Hypothalamus (tissue), 51 donors: Measurements from ENCODE around the gene PTPRN2.
"Not testable (repeated sequence)": the region's sequence is repeated elsewhere in the genome, so short reads cannot be mapped to it uniquely, and the experiment has no call there.

Experiments used
- DNase-seq, 51 donors: peaks; one replicate each; lab custom pipeline; 2025; lab: John Stamatoyannopoulos, UW

Gene PTPRN2

DNA sequence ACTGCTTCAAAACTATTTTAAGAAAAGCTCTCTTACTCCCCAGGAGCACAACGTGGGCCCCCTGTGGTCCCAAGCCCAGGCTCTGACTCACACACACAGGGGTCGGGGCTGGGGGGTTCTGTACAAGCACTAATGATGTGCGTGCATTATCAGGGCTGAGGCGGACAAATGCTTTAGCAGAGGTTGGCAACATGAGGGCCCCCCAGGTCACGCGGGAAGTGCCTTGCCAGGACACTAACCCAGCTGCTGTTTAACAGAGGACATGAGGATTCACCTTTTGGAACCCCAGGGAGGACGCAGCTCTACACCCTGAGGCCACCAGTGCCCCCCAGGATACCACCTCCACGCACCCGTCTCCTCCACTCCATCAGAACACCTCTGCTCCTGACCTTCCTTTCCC lies 908.0 kb downstream of the PTPRN2 start:
- DNase-seq = no peak

DNA sequence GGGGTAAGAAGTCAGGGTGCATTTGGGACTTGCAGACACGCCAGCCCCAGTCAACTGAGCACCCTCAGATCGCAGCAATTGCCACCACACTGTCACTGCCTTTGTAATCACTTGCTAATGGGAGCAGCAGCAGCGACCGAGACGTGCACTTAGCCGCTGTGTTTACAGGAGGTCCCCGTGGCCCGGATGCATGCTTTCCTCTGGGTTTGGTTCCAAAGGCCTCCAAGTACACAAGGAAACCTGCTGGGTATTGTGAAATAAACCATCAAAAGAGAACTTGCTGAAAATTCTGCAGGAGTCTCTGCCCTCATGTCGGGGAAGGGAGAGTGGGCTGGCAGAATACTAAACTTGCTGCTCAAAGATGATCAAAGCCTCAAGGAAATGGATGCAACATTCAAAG lies 909.1 kb downstream of the PTPRN2 start:
- peak in 1 of 51 donors; percentile 27 for DNase-seq

DNA sequence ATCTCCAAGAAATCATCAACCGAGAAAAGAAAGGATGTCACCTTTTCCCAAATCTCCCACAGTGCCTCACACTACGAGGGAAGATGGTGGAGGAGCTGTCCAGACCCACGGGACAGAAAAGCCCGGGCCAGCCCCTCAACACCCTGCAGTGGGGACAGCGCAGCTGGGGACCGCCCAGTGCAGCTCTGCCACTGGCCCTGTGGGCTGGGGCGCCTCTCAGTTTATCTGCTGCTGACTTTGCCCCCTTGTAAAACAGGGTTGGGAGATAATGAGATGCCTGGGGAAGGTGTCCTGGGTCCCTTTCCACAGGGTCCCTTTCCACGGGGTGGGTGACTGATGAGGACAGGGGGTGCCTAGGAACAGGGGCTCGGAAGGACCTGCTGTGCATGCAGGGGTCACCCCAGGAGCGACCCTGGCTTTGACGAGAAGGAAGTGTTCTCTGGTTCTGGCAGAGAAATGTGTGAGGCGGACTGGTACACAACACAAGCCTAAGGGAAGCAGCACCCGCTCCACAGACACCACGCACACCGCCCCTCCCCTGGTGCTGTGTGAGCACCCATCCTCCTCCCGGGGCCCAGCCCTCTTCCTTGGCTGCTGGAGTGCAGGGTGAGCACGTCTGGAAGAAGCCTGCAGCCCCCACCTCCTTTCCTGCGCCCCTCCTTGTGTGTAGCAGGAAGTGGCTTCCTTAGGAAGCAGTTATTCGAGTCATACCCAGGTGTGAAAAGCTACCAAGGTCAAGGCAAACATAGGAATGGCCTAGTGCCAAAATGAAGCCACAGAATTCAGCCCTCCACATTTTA lies 911.0 kb downstream of the PTPRN2 start:
- no peak for DNase-seq

DNA sequence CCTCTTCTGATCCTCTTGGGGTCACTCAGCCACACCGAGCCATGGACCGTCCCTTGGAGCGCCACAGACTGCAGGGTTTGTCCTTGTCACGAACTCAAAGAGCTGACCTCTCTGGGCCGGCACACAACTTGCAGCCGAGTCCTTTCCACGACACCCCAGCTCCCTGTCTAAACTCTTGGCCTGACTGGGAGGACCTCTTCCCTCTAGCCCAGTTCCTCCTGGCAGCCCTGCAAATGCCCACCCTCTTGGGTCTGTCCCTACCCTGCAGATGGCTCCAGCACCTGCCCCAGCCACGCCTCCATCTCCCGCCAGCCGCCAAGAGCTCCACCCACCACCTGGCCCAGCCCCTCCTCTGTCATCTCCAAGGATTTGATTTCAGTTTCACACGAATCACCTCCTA lies 911.6 kb downstream of the PTPRN2 start:
- no peak for DNase-seq

DNA sequence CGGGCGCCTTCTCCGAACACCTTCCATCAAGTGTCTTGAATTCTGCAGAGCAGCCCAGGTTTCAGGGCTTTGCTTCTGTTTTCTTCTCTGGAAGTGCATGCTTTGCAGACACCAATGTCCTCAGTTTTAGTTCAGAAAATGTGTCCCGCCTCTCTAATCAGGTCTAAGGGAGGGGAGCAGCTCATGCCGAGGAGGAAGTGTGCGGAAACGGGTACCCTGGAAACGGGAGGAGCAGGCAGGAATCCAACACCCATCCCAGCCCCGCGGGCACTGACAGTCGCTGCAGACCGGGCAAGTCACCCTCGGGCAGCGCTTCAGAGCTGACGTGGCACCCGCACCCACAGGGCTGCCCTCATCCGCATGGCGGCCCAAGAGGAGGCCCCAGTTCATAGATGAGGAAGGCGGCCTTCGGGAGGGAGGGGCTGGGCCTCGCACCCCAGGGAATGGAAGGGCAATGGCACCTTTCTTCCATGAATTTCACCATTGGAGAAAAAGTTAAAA lies 912.1 kb downstream of the PTPRN2 start:
- peak in 1 of 51 donors; percentile 40 for DNase-seq

DNA sequence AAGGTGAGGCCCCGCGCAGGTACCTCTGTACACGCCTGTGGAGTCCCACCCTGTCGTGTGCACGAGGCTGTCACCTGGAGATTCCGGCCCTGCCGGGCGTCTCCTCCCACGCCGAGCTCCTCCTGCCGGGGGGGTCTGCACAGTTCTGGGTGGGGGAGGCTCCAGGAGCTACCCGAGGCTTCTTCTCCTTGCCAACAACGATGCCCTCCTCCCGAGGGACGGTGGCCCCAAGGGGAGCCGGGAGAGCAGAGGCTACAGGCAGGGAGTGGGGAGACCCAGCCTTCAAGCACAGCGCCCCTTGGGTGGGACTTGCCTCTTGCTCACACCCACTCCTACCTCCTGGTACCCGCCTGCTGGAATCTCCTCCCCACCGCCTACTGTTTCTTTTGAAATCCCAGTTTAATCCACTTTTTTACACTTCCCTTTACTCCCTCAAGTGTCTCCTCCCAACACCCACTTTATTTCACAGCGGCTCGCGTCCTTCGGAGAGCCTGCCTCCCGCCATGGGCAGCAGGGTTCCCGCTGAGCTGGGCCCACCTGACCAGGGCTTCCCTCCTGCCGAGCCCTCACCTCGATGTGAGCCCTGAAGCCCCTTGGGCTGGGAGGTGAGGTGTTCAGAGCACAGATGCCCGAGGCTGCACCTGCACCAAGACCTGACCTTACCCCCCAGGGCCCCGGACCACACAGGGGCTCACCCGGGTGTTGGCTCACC lies 912.8 kb downstream of the PTPRN2 start:
- DNase-seq = no peak

DNA sequence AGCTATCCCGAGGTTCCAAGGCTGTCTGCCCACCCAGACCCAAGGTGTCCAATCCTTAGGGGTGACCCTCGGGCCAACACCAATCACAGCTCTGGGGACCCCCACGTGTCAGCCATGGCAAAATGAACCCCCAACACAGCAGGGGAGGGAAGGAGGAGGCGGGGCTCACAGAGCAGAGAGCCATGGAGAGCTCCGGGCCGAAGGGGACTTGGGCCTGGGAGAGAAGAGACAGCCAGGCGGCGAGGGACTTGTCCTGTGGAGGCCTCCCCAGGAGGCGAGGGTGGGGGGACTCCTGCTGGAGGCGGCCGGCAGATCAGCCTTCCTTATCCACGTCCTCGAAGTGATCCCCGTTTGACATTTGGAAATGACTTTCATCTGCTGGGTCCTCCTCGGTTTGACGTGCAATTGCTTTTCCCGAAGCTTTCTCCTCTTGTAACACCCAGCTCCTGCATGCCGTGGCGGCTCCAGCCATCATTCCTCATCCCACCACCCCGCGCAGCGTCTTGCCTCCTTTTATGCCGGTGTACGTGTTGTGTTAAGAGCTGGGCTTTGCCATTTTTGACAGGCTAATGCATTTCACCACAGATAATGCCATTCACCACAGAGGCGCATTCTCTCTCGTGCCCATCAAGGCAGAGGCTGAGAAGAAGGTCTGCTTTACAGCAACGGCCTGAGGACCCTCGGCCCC lies 913.5 kb downstream of the PTPRN2 start:
- DNase-seq = no peak

DNA sequence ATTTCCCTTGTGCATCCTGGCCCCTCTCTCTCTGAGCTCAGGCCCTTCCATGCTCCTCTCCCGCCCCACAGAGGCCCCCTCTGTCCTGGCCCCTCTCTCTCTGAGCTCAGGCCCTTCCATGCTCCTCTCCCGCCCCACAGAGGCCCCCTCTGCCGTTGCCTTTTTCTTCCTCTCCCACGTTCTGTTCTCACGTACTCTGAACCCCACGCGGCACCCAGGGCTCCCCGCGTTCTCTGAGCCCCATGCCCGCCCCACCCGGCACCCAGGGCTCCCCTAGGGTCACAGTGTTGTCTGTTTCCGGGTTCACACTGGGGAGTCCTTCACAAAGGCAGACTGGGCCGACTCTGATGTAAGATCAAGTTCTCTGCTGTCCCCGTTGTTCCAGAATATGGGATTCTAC lies 914.0 kb downstream of the PTPRN2 start:
- DNase-seq = no peak

DNA sequence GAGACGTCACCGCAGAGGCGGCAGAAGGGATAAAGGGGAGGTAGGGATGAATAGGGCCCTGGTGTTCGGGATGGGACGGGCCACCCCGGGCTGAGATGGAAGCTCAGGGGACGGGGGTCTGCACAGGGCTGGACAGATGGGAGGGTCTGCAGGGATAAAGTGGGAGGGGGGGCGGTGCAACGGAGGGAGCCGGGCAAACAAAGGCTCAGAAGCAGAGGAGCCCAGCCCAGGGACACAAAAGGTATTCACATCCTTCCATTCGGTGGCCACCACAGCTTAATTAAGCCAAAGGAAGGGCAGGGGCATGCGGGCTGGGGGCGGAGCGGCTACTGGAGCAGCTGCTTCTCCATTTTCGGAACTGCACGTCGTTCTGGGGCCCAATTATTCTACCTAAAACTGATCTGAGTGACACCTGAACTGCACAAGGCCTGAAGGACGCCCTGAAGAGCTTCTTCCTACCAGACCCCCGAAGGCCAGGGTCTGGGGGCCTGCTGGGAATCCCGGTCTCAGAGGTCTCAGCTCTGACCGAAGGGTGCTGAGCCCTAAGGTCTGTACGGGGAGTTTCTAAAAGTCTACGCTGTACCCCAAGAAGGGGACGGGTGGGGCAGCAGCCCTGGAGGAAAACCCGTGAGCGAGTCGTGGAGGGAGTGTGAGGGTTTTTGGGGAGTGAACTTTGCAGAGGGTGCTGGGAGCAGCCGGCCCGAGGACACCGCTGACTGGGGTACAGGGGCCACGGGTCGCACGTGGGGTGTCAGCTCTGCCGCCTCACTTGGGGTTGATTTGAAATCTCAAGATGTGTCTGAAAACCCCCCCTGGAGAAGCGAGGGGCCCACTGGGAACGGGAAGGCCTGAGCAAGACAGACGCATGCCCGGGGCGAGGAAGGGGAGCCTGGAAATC lies 916.0 kb downstream of the PTPRN2 start:
- DNase-seq = no peak

DNA sequence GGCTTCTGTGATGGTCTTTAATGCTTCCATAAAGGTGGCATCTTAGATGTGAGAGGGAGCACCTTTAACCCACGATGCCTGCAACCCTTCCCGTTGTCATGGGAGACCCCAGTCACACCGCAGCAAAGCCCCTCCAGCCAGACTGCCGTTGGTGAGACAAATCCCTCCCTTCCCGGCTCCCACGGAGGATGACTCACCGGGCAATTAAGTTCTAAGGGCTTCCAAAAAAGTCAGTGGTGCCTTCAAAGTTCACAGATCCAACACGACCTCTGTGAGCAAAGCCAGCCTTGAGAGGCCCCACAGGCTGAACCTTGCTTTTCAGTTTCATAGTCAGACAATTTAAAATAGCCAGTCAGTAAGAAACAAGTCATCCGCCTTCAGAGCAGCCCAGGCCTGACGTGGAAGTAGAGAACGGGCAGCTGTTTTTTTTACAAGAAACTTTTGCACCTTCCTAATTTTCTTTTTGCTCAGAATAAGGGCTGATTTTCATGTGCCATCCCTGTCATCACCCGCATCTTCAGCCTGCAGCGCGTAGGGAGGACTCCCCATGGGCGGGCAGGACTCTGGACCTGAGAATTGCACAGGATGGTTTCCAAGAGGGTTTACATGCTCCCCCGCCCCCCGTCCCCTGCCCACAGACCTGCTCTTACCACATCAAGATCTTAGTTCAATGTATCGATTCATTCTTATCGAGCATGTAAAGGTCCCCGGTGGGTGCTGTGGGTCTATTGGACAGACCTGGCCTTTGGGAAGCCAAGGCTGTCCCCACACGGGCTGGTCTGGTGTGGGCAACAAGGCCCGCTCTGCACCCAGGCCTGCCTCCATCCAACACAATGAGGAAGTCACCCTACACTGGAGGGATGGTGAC lies 916.9 kb downstream of the PTPRN2 start:
- DNase-seq = peak in 1 of 51 donors; percentile 28

DNA sequence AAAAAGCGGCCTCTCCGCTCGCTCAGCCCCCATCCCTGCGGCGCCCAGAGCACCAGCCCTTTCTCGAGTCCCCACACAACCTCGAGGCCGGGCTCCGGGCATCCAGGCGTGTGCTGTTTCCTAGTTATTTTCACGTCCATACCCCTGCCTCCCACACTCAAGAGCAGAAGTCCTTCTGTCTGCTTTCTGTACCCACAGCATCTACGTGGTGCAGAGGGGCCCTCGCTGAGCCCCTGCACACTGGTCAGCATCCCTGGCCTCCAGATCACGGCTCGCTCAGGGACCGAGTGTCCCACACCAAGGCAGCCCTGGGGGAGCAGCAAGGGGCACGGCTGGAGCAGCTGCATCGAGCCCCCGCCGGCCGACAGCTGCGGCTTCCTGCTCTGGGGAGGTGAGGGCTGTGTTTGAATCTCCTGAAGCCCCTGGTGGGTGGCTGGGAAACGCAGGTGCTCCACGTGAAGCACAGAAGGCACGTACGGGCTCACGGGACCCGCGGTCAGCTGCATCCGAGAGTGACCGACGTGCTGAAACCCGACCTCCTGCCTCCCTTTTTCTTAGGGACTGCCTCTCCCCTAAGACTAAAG lies 917.8 kb downstream of the PTPRN2 start:
- no peak for DNase-seq

DNA sequence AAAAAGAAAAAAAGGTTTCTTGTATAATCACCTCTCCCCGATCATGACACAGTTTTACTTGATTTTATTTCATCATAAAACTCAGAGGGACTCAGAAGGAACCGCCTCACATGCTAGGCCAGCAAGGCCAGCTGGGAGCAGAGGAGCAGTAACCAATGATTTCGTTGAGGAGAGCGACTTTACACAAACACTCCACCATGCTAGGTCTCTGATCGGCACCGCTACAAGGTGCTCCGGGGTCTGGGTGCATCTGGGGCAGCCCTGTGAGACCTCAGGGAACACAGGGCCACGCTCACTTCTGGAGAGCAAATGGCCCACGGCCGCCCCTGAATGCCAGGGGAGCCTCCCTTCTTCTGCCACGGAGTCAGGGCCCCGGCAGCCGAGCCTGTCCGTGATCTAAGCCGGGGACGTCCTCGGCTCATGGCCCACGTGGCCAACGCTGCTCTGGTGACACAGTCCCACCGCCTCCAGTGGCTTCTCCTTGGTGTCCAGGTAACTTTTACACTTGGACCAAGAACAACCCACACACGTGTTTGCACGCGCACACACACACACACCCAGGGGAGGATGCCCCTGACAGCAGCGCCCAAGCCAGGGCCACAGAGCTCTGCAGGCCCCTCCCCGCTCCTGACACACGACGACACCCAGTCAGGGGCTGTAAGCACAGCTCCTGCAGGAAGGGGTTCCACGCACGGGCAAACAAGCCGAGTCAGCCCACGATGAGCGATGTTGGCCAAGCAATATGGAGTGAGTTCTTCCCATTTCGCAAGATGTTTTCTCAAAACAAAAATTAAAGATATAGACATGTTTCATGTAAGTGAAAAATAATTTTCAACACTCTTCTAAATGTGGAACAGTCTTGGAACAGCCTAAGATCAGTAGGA lies 918.5 kb downstream of the PTPRN2 start:
- no peak for DNase-seq

DNA sequence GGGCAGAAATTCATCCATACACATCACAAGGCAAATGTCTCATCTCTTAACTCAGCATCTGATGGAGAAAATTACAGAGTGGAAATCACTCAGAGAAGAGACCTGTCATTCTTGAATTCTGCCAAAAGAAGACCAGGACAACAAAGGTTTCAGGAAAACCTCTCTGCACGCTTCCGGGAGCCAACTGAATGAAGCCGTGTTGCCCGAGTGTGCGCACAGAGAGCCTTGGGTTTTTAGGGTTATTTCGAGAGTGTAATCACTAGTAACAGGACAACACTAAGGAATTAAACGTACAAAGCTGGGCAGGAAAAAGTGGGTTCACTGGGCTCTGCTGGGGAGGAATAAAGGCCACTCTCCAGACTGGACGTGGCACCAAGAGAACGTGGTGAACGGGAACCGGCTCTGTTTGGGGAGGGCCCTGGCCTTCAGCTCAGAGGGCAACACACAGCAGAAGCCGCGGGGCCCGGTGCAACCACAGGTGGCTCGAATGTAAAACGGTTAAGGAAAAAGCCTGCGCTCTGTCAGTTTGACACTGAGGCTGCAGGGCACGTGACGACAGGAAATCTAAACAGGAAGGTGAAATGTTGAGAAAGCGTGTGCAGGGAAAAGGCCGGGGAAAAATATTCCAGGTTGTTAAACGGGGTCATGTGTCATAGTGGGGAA lies 919.3 kb downstream of the PTPRN2 start:
- no peak for DNase-seq

DNA sequence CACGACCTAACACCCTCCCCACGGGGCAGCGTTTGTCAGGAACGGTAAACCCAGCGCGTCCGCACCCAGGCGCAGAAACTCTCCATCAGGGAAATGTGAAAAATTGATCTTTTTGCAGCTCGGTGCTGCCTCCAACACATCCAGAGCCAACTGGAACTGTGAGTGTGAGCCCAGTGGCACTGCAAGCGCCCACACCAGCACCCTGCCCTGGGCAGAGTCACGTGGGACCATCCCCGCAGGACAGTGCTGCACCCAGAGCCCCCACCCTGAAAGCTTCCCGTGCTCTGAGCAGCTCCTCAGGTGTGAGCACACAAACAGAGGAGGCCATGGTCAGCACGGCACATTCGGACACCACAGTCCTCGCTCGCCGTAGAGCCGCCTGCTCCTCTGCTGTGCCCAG lies 919.9 kb downstream of the PTPRN2 start:
- no peak for DNase-seq

DNA sequence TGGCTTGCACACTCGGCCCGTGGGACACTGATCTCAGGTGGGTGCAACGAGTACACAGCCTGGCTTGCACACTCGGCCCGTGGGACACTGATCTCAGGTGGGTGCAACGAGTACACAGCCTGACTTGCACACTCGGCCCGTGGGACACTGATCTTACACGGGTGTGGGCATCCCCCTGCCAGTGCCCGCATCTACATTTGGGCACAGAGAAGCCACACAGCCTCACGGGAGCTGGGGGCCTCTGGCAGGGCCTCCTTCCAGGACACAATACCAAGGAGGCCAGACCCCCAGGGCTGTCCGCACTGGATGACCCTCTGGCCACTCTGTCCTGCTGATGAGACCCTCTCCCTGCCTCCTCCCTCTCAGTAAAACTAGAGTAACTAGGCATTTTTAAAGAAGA lies 920.4 kb downstream of the PTPRN2 start:
- DNase-seq = no peak

DNA sequence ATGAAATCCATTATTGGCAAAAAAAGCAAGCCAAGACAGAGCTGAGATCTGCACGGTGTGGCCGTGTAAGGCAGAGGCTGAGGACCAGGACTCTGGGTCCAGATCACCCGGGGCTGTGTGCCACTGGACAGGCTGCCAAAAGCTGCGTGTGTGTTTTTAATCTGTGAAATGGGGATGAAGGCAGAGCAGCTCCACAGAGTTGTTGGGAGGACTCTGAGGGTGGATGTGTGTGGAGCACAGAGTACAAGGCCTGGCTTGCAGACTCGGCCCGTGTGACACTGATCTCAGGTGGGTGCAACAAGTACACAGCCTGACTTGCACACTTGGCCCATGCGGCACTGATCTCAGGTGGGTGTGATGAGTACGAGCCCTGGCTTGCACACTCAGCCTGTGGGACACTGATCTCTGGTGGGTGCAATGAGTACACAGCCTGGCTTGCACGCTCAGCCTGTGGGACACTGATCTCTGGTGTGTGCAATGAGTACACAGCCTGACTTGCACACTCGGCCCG lies 921.0 kb downstream of the PTPRN2 start:
- DNase-seq = no peak

DNA sequence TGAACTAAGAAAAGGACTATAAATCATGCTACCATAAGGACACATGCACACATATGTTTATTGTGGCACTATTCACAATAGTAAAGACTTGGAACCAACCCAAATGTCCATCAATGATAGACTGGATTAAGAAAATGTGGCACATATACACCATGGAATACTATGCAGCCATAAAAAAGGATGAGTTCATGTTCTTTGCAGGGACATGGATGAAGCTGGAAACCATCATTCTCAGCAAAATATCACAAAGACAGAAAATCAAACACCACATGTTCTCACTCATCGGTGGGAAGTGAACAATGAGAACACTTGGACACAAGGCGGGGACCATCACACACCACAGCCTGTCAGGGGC lies 922.0 kb downstream of the PTPRN2 start:
- DNase-seq = not testable (repeated sequence)
